K562 (cell line): ENCODE results near the gene C18orf63. TPM values are rescaled to one million over a fixed set of nuclear protein-coding genes. Genes with fewer than 3 reads are reported as not detected.

Experiments
- ATAC-seq: fragments of 200-7000 bp; cut with Tn5 transposase; 3 replicates; pipeline ENCODE4 v1.9.1; 2020; ENCODE audit warnings: moderate library complexity
- BruUV-seq: library from RNA; stranded (reverse); fragments of 400-500 nt; replicated peaks from 2 replicates; lab custom pipeline; 2021; lab: Mats Ljungman, UMichigan
- CTCF ChIA-PET: fragments of 300-600 bp; formaldehyde crosslinking; extraction: SDS; loops from one replicate; lab custom pipeline; 2021; ENCODE audit warnings: low intra/inter-chr PET ratio; lab: Yijun Ruan, JAX
- POLR2A ChIA-PET: fragments of 300-600, 350-650 bp; sonication (Branson Sonifier 250); formaldehyde crosslinking; extraction: SDS; loops from one replicate; lab custom pipeline; 2021; ENCODE audit warnings: antibody characterized with exemption, inconsistent platforms; lab: Yijun Ruan, JAX
- DNase-seq, 4 experiments: peaks; one replicate each; pipeline versions ENCODE4 v3.0.0 to v3.0.0-alpha.2; 2011 to 2018; ENCODE audit warnings: low spot score in 3 of 4, mixed read lengths in 3 of 4; ENCODE audit errors: extremely low read depth in 1 of 4
- FAIRE-seq: peaks from 2 replicates; lab custom pipeline; 2011; peaks lifted over from hg19 to GRCh38; lab: Jason Lieb, UNC
- H2AFZ ChIP-seq: 2 replicates; pipeline ENCODE4 v1.6.0; 2011; ENCODE audit warnings: low read depth, low read length, control low read depth, inconsistent platforms
- H3K27ac ChIP-seq: fragments of 200-600 bp; 3 replicates; pipeline ENCODE4 v1.8.0; 2011; ENCODE audit warnings: low read depth, mild to moderate bottlenecking, control low read depth, inconsistent platforms, low read length, moderate library complexity, mixed read lengths; ENCODE audit errors: extremely low read depth
- H3K27me3 ChIP-seq, 2 experiments: fragments of 300-600 bp in 1 of 2; 2 replicates in 1 of 2; 3 replicates in 1 of 2; pipeline versions ENCODE4 v1.6.0 to v1.8.0; 2011; ENCODE audit warnings: inconsistent platforms in 2 of 2, low read length in 2 of 2, mild to moderate bottlenecking in 1 of 2, mixed read lengths in 1 of 2, moderate library complexity in 1 of 2; ENCODE audit not compliant: control insufficient read depth in 2 of 2, insufficient read depth in 2 of 2
- H3K36me3 ChIP-seq: fragments of 300-600 bp; 3 replicates; pipeline ENCODE4 v1.8.0; 2011; ENCODE audit warnings: mild to moderate bottlenecking, low read length, inconsistent platforms; ENCODE audit not compliant: control insufficient read depth, insufficient read depth
- H3K4me1 ChIP-seq, 2 experiments: fragments of 200-600 bp in 1 of 2; replicated peaks in 1 of 2; 2 replicates in 1 of 2; 3 replicates in 1 of 2; pipeline versions ENCODE4 v1.5.1 to v1.8.0; 2011; ENCODE audit warnings: inconsistent platforms in 2 of 2, low read length in 2 of 2, mild to moderate bottlenecking in 1 of 2, mixed read lengths in 1 of 2, moderate library complexity in 1 of 2; ENCODE audit not compliant: control insufficient read depth in 2 of 2, insufficient read depth in 2 of 2
- H3K4me2 ChIP-seq: 2 replicates; pipeline ENCODE4 v1.6.1; 2011; ENCODE audit warnings: low read length, control low read depth, inconsistent platforms, mixed read lengths; ENCODE audit not compliant: insufficient read depth
- H3K4me3 ChIP-seq: fragments of 200-600 bp; sonication (generic), shearing (Covaris generic); 2 replicates; pipeline ENCODE4 v1.5.1; 2016; ENCODE audit warnings: control low read depth, inconsistent platforms
- H3K79me2 ChIP-seq: fragments of 200-600 bp; 3 replicates; pipeline ENCODE4 v1.8.0; 2011; ENCODE audit warnings: low read length, inconsistent platforms; ENCODE audit not compliant: control insufficient read depth, insufficient read depth
- H3K9ac ChIP-seq, 2 experiments: 2 replicates each; pipeline versions ENCODE4 v1.6.0 to v1.6.1; 2011; ENCODE audit warnings: low read depth in 2 of 2, low read length in 2 of 2, control low read depth in 1 of 2, inconsistent platforms in 1 of 2, mild to moderate bottlenecking in 1 of 2, mixed read lengths in 1 of 2; ENCODE audit not compliant: insufficient read depth in 1 of 2
- H3K9me1 ChIP-seq: one replicate; pipeline ENCODE4 v1.6.0; 2011; ENCODE audit warnings: inconsistent platforms, mild to moderate bottlenecking, low read length, moderate library complexity; ENCODE audit not compliant: control insufficient read depth, insufficient read depth
- H3K9me3 ChIP-seq: replicated peaks from 2 replicates; pipeline ENCODE4 v1.5.1; 2011; ENCODE audit warnings: low read depth, low read length, inconsistent platforms; ENCODE audit not compliant: control insufficient read depth, insufficient read depth
- H4K20me1 ChIP-seq: replicated peaks from 2 replicates; pipeline ENCODE4 v1.6.1; 2011; ENCODE audit warnings: low read length, inconsistent platforms, mixed read lengths; ENCODE audit not compliant: control insufficient read depth, insufficient read depth
- ATF1 ChIP-seq, 2 experiments: fragments of 450-650 bp in 1 of 2; IDR thresholded peaks; 2 replicates each; pipeline ENCODE4 v1.6.1; 2016; ENCODE audit warnings: missing compliant biosample characterization in 1 of 2, missing genetic modification characterization in 1 of 2
- CBFA2T3 ChIP-seq: fragments of 450-650 bp; IDR thresholded peaks from 2 replicates; pipeline ENCODE4 v1.6.1; 2017
- CEBPG ChIP-seq, 3 experiments: fragments of 200-800 bp in 1 of 3; sonication (Bioruptor generic) in 1 of 3; sonication (generic) in 1 of 3; formaldehyde crosslinking in 1 of 3; IDR thresholded peaks in 2 of 3; conservative IDR thresholded peaks in 1 of 3; 2 replicates each; pipeline versions ENCODE4 v1.6.1 to v1.8.0; 2016 to 2022; ENCODE audit warnings: missing compliant biosample characterization in 2 of 3, missing genetic modification characterization in 2 of 3, mild to moderate bottlenecking in 1 of 3, missing genetic modification reagents in 1 of 3
- ELF4 ChIP-seq: fragments of 450-650 bp; formaldehyde crosslinking; IDR thresholded peaks from 2 replicates; pipeline ENCODE4 v1.4.0; 2022; ENCODE audit warnings: missing genetic modification characterization
- FOXO4 ChIP-seq: fragments of 450-650 bp; formaldehyde crosslinking; IDR thresholded peaks from 2 replicates; pipeline ENCODE4 v1.4.0; 2020; ENCODE audit warnings: mild to moderate bottlenecking, moderate library complexity
- KDM2B ChIP-seq: fragments of 250-450 bp; sonication (Bioruptor Pico); IDR thresholded peaks from 2 replicates; pipeline ENCODE4 v1.8.0; 2021; ENCODE audit warnings: mild to moderate bottlenecking, moderate library complexity
- NCOR1 ChIP-seq: fragments of 450-650 bp; IDR thresholded peaks from 2 replicates; pipeline ENCODE4 v1.6.1; 2016; ENCODE audit warnings: mild to moderate bottlenecking, moderate library complexity
- NFIX ChIP-seq: fragments of 250-450 bp; sonication (Bioruptor Pico); IDR thresholded peaks from 2 replicates; pipeline ENCODE4 v1.4.0; 2020; ENCODE audit warnings: low read depth, mild to moderate bottlenecking, moderate library complexity
- RAD21 ChIP-seq, 2 experiments: fragments of 250-450 bp in 1 of 2; fragments of 450-650 bp in 1 of 2; sonication (Bioruptor Pico) in 1 of 2; formaldehyde crosslinking in 1 of 2; IDR thresholded peaks in 1 of 2; conservative IDR thresholded peaks in 1 of 2; 2 replicates each; pipeline versions ENCODE4 v1.4.0 to v1.8.0; 2020 to 2022; ENCODE audit warnings: mild to moderate bottlenecking in 2 of 2, moderate library complexity in 1 of 2
- TCF7 ChIP-seq: sonication (generic); IDR thresholded peaks from 2 replicates; pipeline ENCODE4 v1.6.1; 2016; ENCODE audit warnings: antibody characterized with exemption, borderline replicate concordance
- ZBTB1 ChIP-seq: sonication (generic); formaldehyde crosslinking; IDR thresholded peaks from 2 replicates; pipeline ENCODE4 v1.8.1; 2023; ENCODE audit warnings: missing genetic modification reagents, low read depth, mild to moderate bottlenecking, borderline replicate concordance
- ZFPM2 ChIP-seq: fragments of 250-450 bp; sonication (Bioruptor Pico); IDR thresholded peaks from 2 replicates; pipeline ENCODE4 v1.5.1; 2022; ENCODE audit warnings: mild to moderate bottlenecking
- ZFX ChIP-seq: sonication (generic); formaldehyde crosslinking; IDR thresholded peaks from 2 replicates; pipeline ENCODE4 v1.8.0; 2022; ENCODE audit warnings: mild to moderate bottlenecking, missing genetic modification reagents, moderate library complexity
- ZNF77 ChIP-seq: fragments of 250-450 bp; sonication (Bioruptor Pico); IDR thresholded peaks from 2 replicates; pipeline ENCODE4 v1.5.0; 2020
- WGBS: fragments of 100-300 bp; shearing (Covaris generic); methylation state at CpG from one replicate; pipeline ENCODE4 v1.1.6; 2016; ENCODE audit warnings: low coverage, mixed read lengths; ENCODE audit not compliant: insufficient coverage; ENCODE audit errors: missing lambda C conversion rate; 5-methylcytosine and 5-hydroxymethylcytosine counted together
- in situ Hi-C: fragments of 300-500 bp; cut with MboI; formaldehyde crosslinking; loops from 4 replicates; pipeline ENCODE4 v1.15.0; 2018; ENCODE audit warnings: inconsistent platforms, mixed read lengths
- intact Hi-C: fragments of 100-400 bp; cut with micrococcal nuclease; formaldehyde crosslinking; loops from 2 replicates; pipeline ENCODE4 v1.14.2; 2022
- polyA plus RNA-seq, 8 experiments: library from polyadenylated mRNA; depleted of rRNA in 4 of 8; stranded (reverse) in 5 of 8; unstranded in 3 of 8; fragments of >200 nt; fragmentation: Nextera tagmentation in 2 of 8; fragmentation: Illumina TruSeq in 1 of 8; extraction: Ambion mirVana in 2 of 8; extraction: Trizol in 1 of 8; gene quantifications; 2 replicates each; pipeline versions ENCODE4 v1.2.1 to v1.2.3, GENCODE V29; 2011 to 2014; ENCODE audit warnings: inconsistent platforms in 1 of 8, missing spikeins in 1 of 8
- total RNA-seq, 7 experiments: library from RNA; depleted of rRNA in 6 of 7; stranded (reverse); fragments of >200 nt in 6 of 7; fragmentation: Illumina TruSeq in 2 of 7; extraction: Trizol in 2 of 7; gene quantifications; 2 replicates each; pipeline versions ENCODE4 v1.2.1 to v1.2.3, GENCODE V29; 2011 to 2021; ENCODE audit warnings: low replicate concordance in 1 of 7

Gene C18orf63
- total and polyA plus RNA-seq, 9 of the 15 experiments (the other 6 are each of a cell fraction or from before 2014, with no cell fraction given): not detected

- no peak for TF ChIP-seq ZFX (CRISPR knock-in tag)
- no peak for TF ChIP-seq ZBTB1 (CRISPR knock-in tag)
- no peak for TF ChIP-seq FOXO4
- POLR2A ChIA-PET: no interaction called here
- FAIRE-seq (no peak), ATAC-seq (no peak), DNase-seq (no peak)
- H3K4me1 ChIP-seq: no peaks in the 10 kb centered on the region
- in situ Hi-C loops: no loop called here
- H3K27ac ChIP-seq: no peak overlapping the region
- H3K4me2 ChIP-seq: no peak overlapping the region
- no peaks in the 10 kb centered on the region for H3K9me3 ChIP-seq
- no peak overlapping the region for H2AFZ ChIP-seq
- H3K27me3 ChIP-seq: no peaks in the 10 kb centered on the region
- no CpG with 5 or more reads among the region's 1 CpG for WGBS
- intact Hi-C loops: no loop called here
- no peaks in the 10 kb centered on the region for H4K20me1 ChIP-seq
- no peaks in the 10 kb centered on the region for H3K79me2 ChIP-seq
- no peak overlapping the region for H3K9ac ChIP-seq
- no peaks in the 10 kb centered on the region for H3K36me3 ChIP-seq
- BruUV-seq: no TSS peak
- CTCF ChIA-PET: no interaction called here
- H3K4me3 ChIP-seq: no peak overlapping the region
- H3K9me1 ChIP-seq: no peaks in the 10 kb centered on the region
Measured at GRCh38 chr18:74303936-74304335, 11.7 kb upstream of the C18orf63 start.

GRCh38 chr18:74310411-74310810 lies 5.2 kb upstream of the C18orf63 start:
- ChIA-PET POLR2A (no interaction called here), CTCF (no interaction called here)
- H4K20me1 ChIP-seq: no peaks in the 10 kb centered on the region
- WGBS: 30% methylated on average over 3 of the region's 3 CpGs
- H3K9me1 ChIP-seq: no peaks in the 10 kb centered on the region
- intact Hi-C loops: no loop called here
- ATAC-seq: peak; percentile 63; the same call in 1 of the 3 replicates
- no peaks in the 10 kb centered on the region for H3K36me3 ChIP-seq
- no peak overlapping the region for H3K4me2 ChIP-seq
- H3K27ac ChIP-seq: no peak overlapping the region
- no peaks in the 10 kb centered on the region for H3K27me3 ChIP-seq
- no TSS peak for BruUV-seq
- in situ Hi-C loops: no loop called here
- no peak for FAIRE-seq
- no peak overlapping the region for H3K9ac ChIP-seq
- H2AFZ ChIP-seq: no peak overlapping the region
- H3K79me2 ChIP-seq: no peaks in the 10 kb centered on the region
- H3K9me3 ChIP-seq: no peaks in the 10 kb centered on the region
- no peaks in the 10 kb centered on the region for H3K4me1 ChIP-seq
- no peak for DNase-seq
- H3K4me3 ChIP-seq: no peak overlapping the region
- TF ChIP-seq NFIX (CRISPR knock-in tag): no peak
- TF ChIP-seq CEBPG (CRISPR knock-in tag; IDR thresholded peaks at IDR 0.05): no peak
- TF ChIP-seq CEBPG (tag; conservative IDR thresholded peaks at IDR 0.05 in 1 of 2, IDR thresholded peaks at IDR 0.05 in 1 of 2): no peak
- no peak for TF ChIP-seq TCF7
- TF ChIP-seq NCOR1: no peak
- TF ChIP-seq ZFPM2 (CRISPR knock-in tag): no peak
- TF ChIP-seq ZNF77 (CRISPR knock-in tag): no peak
- no peak for TF ChIP-seq CBFA2T3
- TF ChIP-seq ELF4 (CRISPR knock-in tag): no peak
- no peak for TF ChIP-seq KDM2B
- 0 out of 4 replicates have a peak, but pooled peaks of 1 of the 2 experiments have one; percentile 17 for TF ChIP-seq RAD21 (CRISPR knock-in tag; conservative IDR thresholded peaks at IDR 0.05 in 1 of 2, IDR thresholded peaks at IDR 0.05 in 1 of 2)
- no peak for TF ChIP-seq ATF1 (CRISPR knock-in tag; IDR thresholded peaks at IDR 0.05)
- no peak for TF ChIP-seq ATF1 (tag; IDR thresholded peaks at IDR 0.05)
